Camera-type eye (tissue), 1 donor: Measurements from ENCODE around the gene DPF1. TPM values are rescaled to one million over a fixed set of nuclear protein-coding genes. Genes with fewer than 3 reads are reported as not detected.

ENCODE experiments used
- total RNA-seq: library from RNA; depleted of rRNA; stranded (reverse); fragments of >200 nt; gene quantifications from one replicate; pipeline ENCODE4 v1.2.3, GENCODE V29; 2014

DPF1 gene
- 7.5 TPM for total RNA-seq

DNA sequence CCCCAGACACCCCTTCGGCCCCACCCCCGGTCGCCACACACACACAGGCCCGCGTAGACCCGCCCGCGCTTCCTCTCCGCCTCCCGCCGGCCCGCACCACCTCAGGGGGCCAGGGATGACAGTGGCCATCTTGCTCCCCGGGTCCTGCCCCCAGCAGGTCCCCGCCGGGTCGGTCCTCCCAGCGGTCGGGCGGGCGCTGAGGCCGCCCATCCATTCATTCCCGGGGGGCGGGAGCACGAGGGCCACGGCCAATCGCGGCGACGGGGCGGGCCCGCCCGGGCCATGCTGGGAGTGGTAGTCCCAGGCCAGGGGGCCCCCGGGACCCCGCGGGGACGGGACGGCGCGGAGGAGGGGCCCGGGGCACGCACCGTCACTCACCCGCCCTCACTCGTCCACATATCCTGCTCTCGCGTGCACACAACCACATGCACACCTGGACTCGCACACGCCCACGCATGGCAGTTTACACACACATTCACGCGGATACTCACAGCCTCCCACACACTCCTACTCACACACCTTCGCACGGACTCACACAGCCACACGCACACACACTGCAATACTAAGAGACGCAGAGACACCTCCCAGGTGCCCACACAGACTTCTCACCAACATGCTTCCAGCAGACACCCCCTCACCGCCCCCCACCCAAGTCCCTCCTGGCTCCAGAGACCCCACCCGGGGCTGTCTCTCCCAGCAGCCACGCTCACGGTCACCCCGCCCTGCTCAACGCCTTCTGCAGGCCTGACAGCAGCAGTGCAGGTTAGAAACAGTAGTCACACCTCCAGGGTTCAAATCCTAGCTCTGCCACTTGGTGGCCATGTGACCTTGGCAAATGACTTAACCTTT is at the start of gene DPF1:
Gene DPF1, minus strand, starts transcription at position 209 of the 849 bp plus-strand sequence. Its CDS starts 80 bp downstream, at position 129.

GRCh38 chr19:38264486-38265212 is 40.6 kb upstream of the DPF1 start, which contains the start of gene SPINT2:
Gene SPINT2 (plus strand): TSS chr19:38264573. CDS start chr19:38264893, 320 bp downstream.

Other genes starting within 250 kb of the DPF1 start
- gene PPP1R14A, start 32.2 kb upstream of the DPF1 start, total RNA-seq = 4.7 TPM
- gene SPINT2, start 40.4 kb upstream of the DPF1 start, total RNA-seq = 64.4 TPM
- gene C19orf33, start 80.0 kb upstream of the DPF1 start, total RNA-seq = 9.2 TPM
- gene YIF1B, start 91.7 kb upstream of the DPF1 start, total RNA-seq = 24.0 TPM
- gene KCNK6, start 95.6 kb upstream of the DPF1 start, total RNA-seq = 2.4 TPM
- 3.4 TPM for gene CATSPERG, start 111.6 kb upstream of the DPF1 start, total RNA-seq
- 116 TPM for gene PSMD8, start 150.3 kb upstream of the DPF1 start, total RNA-seq
- 0.16 TPM for gene GGN, start 163.8 kb upstream of the DPF1 start, total RNA-seq
- gene SPRED3, start 164.5 kb upstream of the DPF1 start, total RNA-seq = 0.38 TPM
- gene FAM98C, start 178.9 kb upstream of the DPF1 start, total RNA-seq = 18.5 TPM
- gene RASGRP4, start 202.0 kb upstream of the DPF1 start, total RNA-seq = 0.93 TPM
- gene RYR1, start 209.5 kb upstream of the DPF1 start, total RNA-seq = 20.4 TPM